NCI-H510A treated with DMSO at 0.1 percent for 48 hours (cell line): ENCODE data around the gene SRXN1.
"Not testable (repeated sequence)": the region's sequence is repeated elsewhere in the genome, so short reads cannot be mapped to it uniquely, and the experiment has no call there.

Experiments used
- DNase-seq: peaks from one replicate; lab custom pipeline; 2025; lab: John Stamatoyannopoulos, UW

The SRXN1 gene

GRCh38 chr20:653110-653589 lies at the start of gene SRXN1:
Gene SRXN1, minus strand, starts transcription at chr20:653200. Its CDS starts 15 bp downstream, at chr20:653185.
- peak; percentile 75 for DNase-seq

DNA sequence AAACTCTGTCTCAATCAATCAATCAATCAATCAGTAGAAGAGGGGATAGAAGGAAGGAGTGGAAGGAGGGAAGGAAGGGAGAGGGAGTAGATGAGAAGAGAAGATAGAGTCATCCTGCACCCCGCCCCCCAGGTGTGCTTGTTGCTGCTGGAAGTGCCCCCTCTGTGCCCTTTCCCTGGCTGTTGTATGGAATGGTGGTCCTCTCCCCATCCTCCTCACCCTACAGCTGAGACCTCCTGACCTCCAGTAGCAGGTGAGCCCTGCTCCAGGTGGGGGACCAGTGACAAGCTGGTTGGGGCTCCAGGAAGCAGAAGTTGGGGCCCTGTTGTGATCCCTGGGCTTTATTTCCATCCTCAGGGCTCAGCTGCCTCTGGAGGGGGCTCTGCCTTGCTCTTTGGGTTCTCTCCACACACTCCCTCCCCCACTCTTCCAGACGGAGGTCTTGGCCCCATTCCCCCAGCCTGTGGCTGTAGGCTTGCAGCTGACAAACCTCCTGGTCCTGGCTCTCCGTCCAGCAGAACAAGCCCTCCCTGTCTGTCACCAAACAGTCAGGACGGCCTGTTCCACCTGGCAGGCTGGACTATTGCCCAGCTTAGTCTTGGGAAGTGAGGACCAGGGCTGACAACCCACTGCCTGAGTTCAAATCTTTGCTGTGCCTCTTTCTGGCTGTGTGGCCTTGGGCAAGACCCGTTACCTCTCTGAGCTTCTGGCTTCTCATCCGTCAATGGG lies 48.6 kb upstream of the SRXN1 start:
- no peak for DNase-seq

- DNase-seq: no peak
Observed at GRCh38 chr20:699811-700338, 46.9 kb upstream of the SRXN1 start.

DNA sequence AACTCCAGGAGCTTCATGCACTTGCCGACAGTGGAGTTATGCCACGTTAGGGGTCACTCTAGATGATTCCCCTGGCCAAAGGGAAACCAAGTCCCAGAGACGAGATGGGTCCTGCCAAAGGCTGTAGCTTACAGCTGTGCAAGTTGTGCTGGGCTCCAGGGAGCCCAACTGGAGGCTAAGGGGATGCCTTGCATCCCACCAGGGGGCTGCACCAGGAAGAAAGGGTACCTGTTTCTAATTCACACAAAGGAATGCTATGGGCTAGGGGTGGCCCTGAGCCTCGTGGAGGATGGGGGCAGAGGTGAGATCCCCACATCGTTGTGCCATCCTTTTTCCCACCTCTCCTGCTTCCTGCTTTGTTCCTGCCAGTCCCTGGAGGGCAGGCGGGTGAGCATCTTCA lies 46.3 kb upstream of the SRXN1 start:
- no peak for DNase-seq

DNA sequence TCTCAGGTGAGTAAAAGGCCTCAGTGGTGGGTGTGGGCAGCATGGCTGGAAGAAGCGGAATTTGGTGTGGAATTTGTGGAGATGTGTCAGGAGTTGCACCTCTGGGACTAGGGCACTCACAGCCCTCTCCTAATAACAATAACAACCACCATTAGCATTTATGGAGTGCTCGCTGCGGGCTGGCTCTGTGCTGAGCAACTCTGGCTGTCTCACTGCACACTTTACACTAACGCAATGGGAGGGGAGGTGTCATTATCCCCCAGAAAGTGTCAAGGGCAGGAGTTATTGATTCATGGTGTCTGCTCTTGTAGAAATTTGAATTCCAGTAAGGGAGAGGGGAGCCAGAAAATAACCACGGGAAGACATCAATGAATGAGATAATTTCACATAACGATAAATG lies 45.3 kb upstream of the SRXN1 start:
- no peak for DNase-seq

DNA sequence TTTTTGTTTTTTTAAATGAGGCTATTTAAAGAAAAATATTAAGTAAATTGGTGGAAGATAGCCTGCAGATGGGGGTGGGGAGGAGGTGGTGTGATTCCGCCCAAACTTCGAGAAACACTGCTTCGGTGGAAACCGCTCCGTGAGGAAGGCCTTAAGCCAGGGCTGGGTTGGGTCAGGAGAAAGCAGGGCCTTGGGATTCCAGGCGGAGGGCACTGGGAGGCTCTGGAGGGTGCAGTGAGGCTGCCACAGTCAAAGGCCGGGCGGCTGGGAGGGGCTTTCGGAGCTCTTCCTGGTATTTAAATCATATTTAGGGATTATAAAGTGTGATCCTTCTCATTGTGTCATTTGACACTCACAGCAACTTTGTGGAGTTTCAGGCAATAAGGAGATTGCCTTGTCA lies 44.8 kb upstream of the SRXN1 start:
- DNase-seq: no peak

DNA sequence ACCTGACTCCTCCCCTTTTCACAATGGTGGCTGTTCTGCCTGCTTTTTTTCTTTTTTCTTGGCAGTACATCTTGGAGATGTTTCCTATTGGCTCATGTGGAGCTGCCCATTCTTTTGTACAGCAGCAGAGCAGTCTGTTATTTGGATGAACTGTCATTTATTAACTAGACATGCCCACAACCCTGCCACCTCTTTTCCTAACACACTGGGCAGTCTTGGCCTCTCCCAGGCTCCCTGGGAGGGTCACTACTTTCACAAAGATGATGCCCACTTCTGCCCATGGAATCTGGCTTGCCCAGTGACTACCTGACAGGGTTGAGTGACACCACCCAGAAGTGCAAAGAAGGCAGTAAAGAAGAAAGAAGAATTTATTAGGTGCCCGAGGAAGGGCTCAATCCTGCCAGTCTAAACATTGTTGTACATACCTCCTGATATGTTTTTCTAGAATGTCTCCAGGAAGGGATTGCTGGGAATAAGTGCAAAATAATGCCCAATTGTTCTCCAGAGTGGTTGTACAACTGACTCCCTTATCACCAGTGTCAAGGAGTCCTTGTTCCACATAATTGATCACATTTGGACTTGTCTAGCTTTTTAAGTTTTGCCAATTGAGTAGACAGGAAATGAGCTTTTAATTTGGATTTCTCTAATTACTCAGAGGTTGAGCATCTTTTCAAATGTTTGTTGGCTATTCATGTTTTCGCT lies 42.3 kb upstream of the SRXN1 start:
- DNase-seq: no peak

GRCh38 chr20:694496-694895 lies 41.5 kb upstream of the SRXN1 start:
- DNase-seq: no peak

DNA sequence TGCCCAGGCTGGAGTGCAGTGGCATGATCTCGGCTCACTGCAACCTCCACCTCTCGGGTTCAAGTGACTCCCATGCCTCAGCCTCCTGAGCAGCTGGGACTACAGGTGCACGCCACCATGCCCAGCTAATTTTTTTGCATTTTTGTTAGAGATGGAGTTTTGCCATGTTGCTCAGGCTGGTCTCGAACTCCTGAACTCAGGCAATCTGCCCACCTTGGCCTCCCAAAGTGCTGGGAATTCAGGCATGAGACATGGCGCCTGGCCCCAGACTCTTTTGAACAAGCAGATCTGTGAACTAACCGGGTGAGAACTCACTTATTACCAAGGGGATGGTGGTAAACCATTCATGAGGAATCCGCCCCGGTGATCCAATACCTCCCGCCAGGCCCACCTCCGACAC lies 40.8 kb upstream of the SRXN1 start:
- not testable (repeated sequence) for DNase-seq

DNA sequence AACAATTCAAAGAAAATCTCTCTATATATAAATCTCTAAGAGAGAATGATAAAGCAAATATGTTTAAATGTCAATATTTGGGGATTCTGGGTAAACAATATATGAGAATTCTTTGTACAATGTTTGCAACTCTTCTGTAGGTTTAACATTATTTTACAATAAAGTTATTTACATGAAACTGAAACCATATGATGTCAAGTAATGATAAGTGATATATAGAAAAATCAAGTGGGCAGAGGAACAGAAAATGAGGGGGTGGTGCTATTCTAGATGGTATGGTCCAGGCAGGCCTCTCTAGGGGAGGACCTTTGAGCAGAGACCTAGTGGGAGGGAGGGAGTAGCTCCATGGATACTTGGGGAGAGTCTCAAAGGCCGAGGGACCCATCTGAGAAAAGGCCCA lies 39.0 kb upstream of the SRXN1 start:
- no peak for DNase-seq

GRCh38 chr20:689947-690346 lies 36.9 kb upstream of the SRXN1 start:
- DNase-seq: no peak

GRCh38 chr20:689348-689747 lies 36.3 kb upstream of the SRXN1 start:
- DNase-seq: no peak

DNA sequence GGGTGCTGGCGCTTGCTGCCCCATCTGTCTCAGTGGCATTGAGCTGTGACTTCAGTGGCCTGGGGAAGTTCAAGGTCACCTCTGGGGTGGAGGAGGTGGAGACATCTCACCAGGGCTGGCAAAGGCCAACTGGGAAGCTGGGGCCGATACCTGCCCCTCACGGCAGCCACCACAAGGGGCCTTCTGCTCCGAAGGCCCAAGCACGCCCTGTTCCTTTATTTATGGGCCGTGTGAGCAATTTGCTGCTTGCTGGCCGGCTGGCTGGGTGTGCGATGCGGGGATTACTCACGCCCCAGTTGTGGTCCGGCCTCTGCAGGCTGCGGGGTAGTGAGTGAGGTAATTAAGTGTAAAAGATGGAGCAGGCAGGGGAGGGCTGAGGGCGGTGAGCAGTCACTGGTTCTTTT lies 35.8 kb upstream of the SRXN1 start:
- DNase-seq: no peak

GRCh38 chr20:687468-688203 lies 34.6 kb upstream of the SRXN1 start:
- no peak for DNase-seq

- DNase-seq: no peak
Observed at GRCh38 chr20:684676-685319, 31.8 kb upstream of the SRXN1 start.

DNA sequence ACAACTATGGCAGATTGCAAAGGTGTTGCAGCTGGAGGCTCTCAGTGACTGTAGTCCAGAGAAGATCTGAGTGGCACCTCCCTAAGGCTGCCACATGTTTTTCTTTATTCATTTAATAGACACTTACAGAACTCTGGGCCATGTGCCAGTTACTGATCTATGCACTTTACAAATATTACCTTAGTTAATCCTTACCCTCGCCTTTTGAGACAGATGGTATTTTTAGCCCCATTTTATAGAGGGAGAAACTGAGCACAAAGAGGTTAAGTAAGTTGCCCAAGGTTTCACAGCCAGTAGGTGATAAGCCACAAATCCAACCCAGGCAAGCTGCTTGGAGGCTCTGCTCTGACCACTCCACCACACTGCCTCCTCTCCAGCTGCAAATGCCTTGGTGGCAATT lies 29.1 kb upstream of the SRXN1 start:
- DNase-seq: no peak

- DNase-seq: no peak
Observed at GRCh38 chr20:680638-681187, 27.7 kb upstream of the SRXN1 start.

GRCh38 chr20:677957-678356 lies 25.0 kb upstream of the SRXN1 start:
- no peak for DNase-seq

DNA sequence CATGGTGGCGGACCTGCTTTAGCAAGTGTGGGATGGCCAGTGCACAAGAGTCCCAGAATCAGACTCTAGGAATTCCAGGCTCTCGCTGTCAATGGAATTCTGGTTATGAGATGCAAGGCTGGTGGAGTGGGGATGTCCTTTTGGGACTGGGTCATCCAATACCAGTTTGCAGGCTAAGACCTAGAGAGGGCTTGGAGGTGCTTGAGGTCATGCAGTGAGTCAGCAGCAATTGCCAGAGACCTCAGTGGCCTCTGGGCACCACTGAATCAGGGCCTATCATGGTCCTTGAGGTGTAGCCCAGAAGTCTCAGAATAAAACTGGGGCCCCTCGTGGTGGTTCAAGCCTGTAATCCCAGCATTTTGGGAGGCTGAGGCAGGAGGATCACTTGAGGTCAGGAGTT lies 24.0 kb upstream of the SRXN1 start:
- no peak for DNase-seq

GRCh38 chr20:676315-676937 lies 23.4 kb upstream of the SRXN1 start:
- no peak for DNase-seq
